ENCODE data around the gene SYNE1. TPM values are rescaled to one million over a fixed set of nuclear protein-coding genes. Genes with fewer than 3 reads are reported as not detected.
A peak's percentile ranks its signal among the peaks of the same experiment; 100 is the strongest.

Gene SYNE1
- total RNA-seq, 4 donors from 2014 or later = 411 to 622 (median 490) TPM

- Histone ChIP-seq H3K27ac (no peak overlapping the region), H3K36me3 (no peaks in the 10 kb centered on the region), H3K27me3 (no peaks in the 10 kb centered on the region), H3K4me3 (replicated peaks in 1 of 3) (no peak overlapping the region), H3K4me1 (no peaks in the 10 kb centered on the region), H3K9me3 (no peaks in the 10 kb centered on the region)
- intact Hi-C loops (cut with DNase I) = no loop called here
- no peak for DNase-seq
- WGBS, 2 donors = 91 to 93% methylated on average over 11 of the region's 11 CpGs
- TF ChIP-seq, protein P1, sequence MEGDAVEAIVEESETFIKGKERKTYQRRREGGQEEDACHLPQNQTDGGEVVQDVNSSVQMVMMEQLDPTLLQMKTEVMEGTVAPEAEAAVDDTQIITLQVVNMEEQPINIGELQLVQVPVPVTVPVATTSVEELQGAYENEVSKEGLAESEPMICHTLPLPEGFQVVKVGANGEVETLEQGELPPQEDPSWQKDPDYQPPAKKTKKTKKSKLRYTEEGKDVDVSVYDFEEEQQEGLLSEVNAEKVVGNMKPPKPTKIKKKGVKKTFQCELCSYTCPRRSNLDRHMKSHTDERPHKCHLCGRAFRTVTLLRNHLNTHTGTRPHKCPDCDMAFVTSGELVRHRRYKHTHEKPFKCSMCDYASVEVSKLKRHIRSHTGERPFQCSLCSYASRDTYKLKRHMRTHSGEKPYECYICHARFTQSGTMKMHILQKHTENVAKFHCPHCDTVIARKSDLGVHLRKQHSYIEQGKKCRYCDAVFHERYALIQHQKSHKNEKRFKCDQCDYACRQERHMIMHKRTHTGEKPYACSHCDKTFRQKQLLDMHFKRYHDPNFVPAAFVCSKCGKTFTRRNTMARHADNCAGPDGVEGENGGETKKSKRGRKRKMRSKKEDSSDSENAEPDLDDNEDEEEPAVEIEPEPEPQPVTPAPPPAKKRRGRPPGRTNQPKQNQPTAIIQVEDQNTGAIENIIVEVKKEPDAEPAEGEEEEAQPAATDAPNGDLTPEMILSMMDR (IDR thresholded peaks at IDR 0.05) = no peak
- TF ChIP-seq POLR2A (IDR thresholded peaks at IDR 0.05) = no peak
Observed at GRCh38 chr6:152478377-152479010, 158.7 kb downstream of the SYNE1 start.

- Histone ChIP-seq H3K36me3 (no peaks in the 10 kb centered on the region), H3K4me1 (no peaks in the 10 kb centered on the region), H3K4me3 (replicated peaks in 1 of 3) (no peak overlapping the region), H3K27ac (no peak overlapping the region), H3K9me3 (no peaks in the 10 kb centered on the region), H3K27me3 (no peaks in the 10 kb centered on the region)
- no peak for DNase-seq
- intact Hi-C loops (cut with DNase I) = no loop called here
- TF ChIP-seq POLR2A (IDR thresholded peaks at IDR 0.05) = no peak
- TF ChIP-seq, protein P1 (IDR thresholded peaks at IDR 0.05) = no peak
- WGBS, 2 donors = 81 to 88% methylated on average over 1 of the region's 1 CpG
Observed at GRCh38 chr6:152474354-152474753, 162.8 kb downstream of the SYNE1 start.

- Histone ChIP-seq H3K27me3 (no peaks in the 10 kb centered on the region), H3K9me3 (no peaks in the 10 kb centered on the region), H3K36me3 (no peaks in the 10 kb centered on the region), H3K4me3 (replicated peaks in 1 of 3) (no peak overlapping the region), H3K27ac (no peak overlapping the region), H3K4me1 (no peaks in the 10 kb centered on the region)
- no peak for DNase-seq
- 83 to 92% methylated on average over 7 of the region's 7 CpGs for WGBS, 2 donors
- intact Hi-C loops (cut with DNase I) = no loop called here
- TF ChIP-seq POLR2A (IDR thresholded peaks at IDR 0.05) = no peak
- TF ChIP-seq, protein P1 (IDR thresholded peaks at IDR 0.05) = no peak
Observed at GRCh38 chr6:152472325-152472724, 164.8 kb downstream of the SYNE1 start.

- no peaks in the 10 kb centered on the region for H3K4me1 ChIP-seq
- H3K27ac ChIP-seq = peak overlapping the region in 1 of 3 donors; percentile 12
- no peaks in the 10 kb centered on the region for H3K9me3 ChIP-seq
- H3K4me3 ChIP-seq (replicated peaks in 1 of 3) = peak overlapping the region in 2 of 3 donors; percentile 2 to 13
- 40 to 46% methylated on average over 11 of the region's 11 CpGs for WGBS, 2 donors
- DNase-seq = peak; percentile 27 to 41
- H3K27me3 ChIP-seq = no peaks in the 10 kb centered on the region
- TF ChIP-seq POLR2A (IDR thresholded peaks at IDR 0.05) = peak in 1 of 2 donors; percentile 15
- TF ChIP-seq, protein P1 (IDR thresholded peaks at IDR 0.05) = no peak
- no peaks in the 10 kb centered on the region for H3K36me3 ChIP-seq
- intact Hi-C loops (cut with DNase I) = no loop called here
Observed at GRCh38 chr6:152471456-152472265, 165.5 kb downstream of the SYNE1 start.

GRCh38 chr6:152463164-152463563 is 174.0 kb downstream of the SYNE1 start:
- H3K4me1 ChIP-seq = no peaks in the 10 kb centered on the region
- no peak for DNase-seq
- H3K27me3 ChIP-seq = no peaks in the 10 kb centered on the region
- intact Hi-C loops (cut with DNase I) = no loop called here
- no peak overlapping the region for H3K27ac ChIP-seq
- H3K36me3 ChIP-seq = no peaks in the 10 kb centered on the region
- no peak overlapping the region for H3K4me3 ChIP-seq (replicated peaks in 1 of 3)
- TF ChIP-seq, protein P1 (IDR thresholded peaks at IDR 0.05) = no peak
- TF ChIP-seq POLR2A (IDR thresholded peaks at IDR 0.05) = no peak
- WGBS, 2 donors = 82 to 84% methylated on average over 7 of the region's 7 CpGs
- H3K9me3 ChIP-seq = no peaks in the 10 kb centered on the region
